DLD1 (cell line): Measurements from ENCODE around the gene RNF220.

Source experiments
- in situ Hi-C: cut with HindIII; loops from 2 replicates; pipeline ENCODE4 v1.10.0; 2017; ENCODE audit warnings: low sequenced_read_pairs

The RNF220 gene

GRCh38 chr1:44672961-44673674 is 268.1 kb downstream of the RNF220 start:
- in situ Hi-C loops = no loop called here

GRCh38 chr1:44673675-44674112 is 268.6 kb downstream of the RNF220 start:
- in situ Hi-C loops = no loop called here

- in situ Hi-C loops = no loop called here
Observed at GRCh38 chr1:44674113-44675000, 269.3 kb downstream of the RNF220 start, which contains the start of the genes ARMH1 and TMEM53. Gene ARMH1, plus strand, starts transcription at chr1:44674714. Its CDS starts 14,984 bp downstream, at chr1:44689698. Gene TMEM53, minus strand, starts transcription at chr1:44674481. Its CDS starts 90 bp downstream, at chr1:44674391.

- in situ Hi-C loops = no loop called here
Observed at GRCh38 chr1:44675186-44675585, 270.1 kb downstream of the RNF220 start.

- in situ Hi-C loops = no loop called here
Observed at GRCh38 chr1:44676484-44677200, 271.6 kb downstream of the RNF220 start.

- in situ Hi-C loops = no loop called here
Observed at GRCh38 chr1:44677201-44677766, 272.2 kb downstream of the RNF220 start.

- in situ Hi-C loops = no loop called here
Observed at GRCh38 chr1:44678120-44678519, 273.1 kb downstream of the RNF220 start.

- in situ Hi-C loops = no loop called here
Observed at GRCh38 chr1:44678626-44679025, 273.6 kb downstream of the RNF220 start.

GRCh38 chr1:44679468-44679867 is 274.4 kb downstream of the RNF220 start:
- in situ Hi-C loops = no loop called here

GRCh38 chr1:44681905-44682882 is 277.1 kb downstream of the RNF220 start:
- in situ Hi-C loops = no loop called here

- in situ Hi-C loops = no loop called here
Observed at GRCh38 chr1:44682883-44683265, 277.8 kb downstream of the RNF220 start.

- in situ Hi-C loops = no loop called here
Observed at GRCh38 chr1:44684525-44684924, 279.5 kb downstream of the RNF220 start.

- in situ Hi-C loops = no loop called here
Observed at GRCh38 chr1:44685218-44685617, 280.2 kb downstream of the RNF220 start.

GRCh38 chr1:44685881-44686280 is 280.8 kb downstream of the RNF220 start:
- in situ Hi-C loops = no loop called here

GRCh38 chr1:44688760-44689446 is 283.8 kb downstream of the RNF220 start:
- in situ Hi-C loops = no loop called here

- in situ Hi-C loops = no loop called here
Observed at GRCh38 chr1:44689447-44689765, 284.4 kb downstream of the RNF220 start.

- in situ Hi-C loops = no loop called here
Observed at GRCh38 chr1:44693159-44693558, 288.1 kb downstream of the RNF220 start.

GRCh38 chr1:44693900-44694299 is 288.8 kb downstream of the RNF220 start:
- in situ Hi-C loops = no loop called here

- in situ Hi-C loops = no loop called here
Observed at GRCh38 chr1:44694863-44695478, 289.9 kb downstream of the RNF220 start.
